HG03354 (cell line): Measurements from ENCODE around the gene KLC3.
"Not testable (repeated sequence)": the region's sequence is repeated elsewhere in the genome, so short reads cannot be mapped to it uniquely, and the experiment has no call there.

Source experiments
- ATAC-seq: cut with Tn5 transposase; IDR thresholded peaks from one replicate; pipeline ENCODE4 v1.9.1; 2021; ENCODE audit warnings: mild to moderate bottlenecking; ENCODE audit not compliant: unreplicated experiment, poor library complexity, severe bottlenecking

The KLC3 gene

DNA sequence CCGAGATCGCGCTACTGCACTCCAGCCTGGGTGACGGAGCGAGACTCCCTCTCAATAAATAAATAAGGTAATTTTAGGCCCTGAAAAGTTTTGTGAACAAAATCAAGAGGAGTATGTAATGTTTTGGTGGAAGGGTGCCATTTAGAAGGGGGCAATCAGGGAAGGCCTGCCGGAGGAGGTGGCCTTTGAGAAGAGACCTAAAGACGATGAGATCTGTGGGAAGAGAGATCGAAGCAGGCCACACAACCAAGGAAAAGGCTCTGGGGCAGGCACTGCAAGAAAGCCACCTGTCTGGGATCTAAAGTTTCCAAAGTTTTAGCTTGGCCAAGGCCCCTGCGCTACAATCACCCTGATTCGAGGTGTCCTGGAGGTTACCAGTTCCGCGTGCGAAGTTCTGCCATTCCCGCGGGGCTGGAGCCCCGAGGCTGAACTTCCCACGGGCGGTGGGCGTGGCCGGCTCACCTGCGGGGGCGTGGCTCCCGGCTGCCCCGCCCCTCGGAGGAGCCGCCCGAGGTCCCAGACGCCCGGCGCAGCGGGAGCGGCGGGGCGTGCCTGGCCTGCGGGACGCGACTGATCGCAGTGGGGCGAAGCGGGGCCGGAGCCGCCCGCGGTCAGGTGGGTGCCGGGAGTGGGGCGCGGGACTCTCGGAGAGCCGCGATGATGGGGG is at the start of gene KLC3:
KLC3 (plus strand) TSS at position 519 of the 667 bp plus-strand sequence. CDS start 4,792 bp downstream, outside the sequence.
- ATAC-seq, result no peak

DNA sequence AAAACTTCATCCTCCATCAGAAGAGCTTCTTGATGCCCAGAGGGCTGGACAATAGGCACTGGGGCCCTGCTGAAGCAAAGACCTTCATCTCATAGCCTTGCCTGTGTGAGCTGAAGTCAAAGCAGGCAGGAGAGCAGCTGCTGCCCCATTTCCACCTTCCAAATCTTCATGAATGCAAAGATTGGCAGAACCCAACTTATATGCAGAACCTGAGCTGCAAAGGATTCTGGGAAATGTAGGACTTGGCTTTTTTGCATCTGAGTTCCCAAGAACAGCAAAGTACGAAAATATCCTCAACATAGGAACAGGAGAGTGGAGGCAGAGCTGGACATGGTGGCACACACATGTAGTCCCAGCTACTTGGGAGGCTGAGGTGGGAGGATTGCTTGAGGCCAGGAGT is 48.7 kb upstream of the KLC3 start:
- ATAC-seq, result no peak

DNA sequence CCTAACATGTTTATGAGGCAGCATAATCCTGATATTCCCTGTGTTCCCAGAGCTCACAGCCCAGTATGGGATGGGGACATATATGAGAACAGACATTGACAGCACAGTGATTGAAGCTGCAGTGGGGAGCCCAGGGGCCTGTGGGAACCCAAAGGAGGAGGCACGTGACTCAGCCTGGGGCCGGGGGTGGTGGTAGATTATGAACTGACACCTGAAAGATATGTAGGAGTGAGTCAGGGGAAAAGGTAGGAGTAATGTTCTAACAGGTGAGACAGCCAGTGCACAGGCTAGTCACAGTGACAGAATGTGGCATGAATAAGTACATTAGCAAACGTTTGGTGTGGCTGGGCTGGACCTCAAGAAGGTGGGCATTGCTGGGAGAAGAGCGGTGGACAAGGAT is 46.9 kb upstream of the KLC3 start:
- no peak for ATAC-seq

DNA sequence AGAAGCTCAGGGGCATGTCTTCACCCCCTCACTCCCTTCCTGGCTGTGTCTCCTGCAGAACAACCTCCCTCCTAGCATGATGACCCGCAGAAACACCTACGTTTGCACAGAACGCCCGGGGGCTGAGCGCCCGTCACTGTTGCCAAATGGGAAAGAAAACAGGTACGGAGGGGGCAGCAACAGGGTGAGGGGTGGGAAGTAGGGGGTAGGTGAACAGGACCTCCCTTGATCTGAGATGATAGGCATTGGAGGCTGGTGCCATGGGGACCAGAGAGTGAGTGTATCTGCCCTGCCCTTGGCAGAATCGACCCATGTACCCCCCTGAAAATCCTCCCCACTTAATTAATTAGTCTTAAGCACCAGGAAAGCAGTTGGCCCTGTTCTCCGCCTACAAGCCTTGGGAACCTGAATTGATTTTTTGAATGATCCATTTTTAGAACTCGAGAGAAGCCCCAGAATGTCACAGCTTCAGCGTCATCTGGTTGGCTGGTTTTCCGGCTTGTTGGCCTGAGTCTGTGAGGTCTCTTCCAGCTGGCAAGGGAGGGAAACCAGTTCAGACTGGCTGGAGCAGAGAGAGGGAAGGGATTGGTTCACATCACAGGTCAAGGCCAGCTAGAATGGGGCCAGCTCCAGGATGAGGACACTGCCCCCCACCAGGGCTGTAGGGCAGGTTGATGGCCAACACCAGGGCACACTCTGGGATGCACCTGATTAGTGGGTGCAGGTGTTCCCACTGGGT is 46.1 kb upstream of the KLC3 start:
- no peak for ATAC-seq

DNA sequence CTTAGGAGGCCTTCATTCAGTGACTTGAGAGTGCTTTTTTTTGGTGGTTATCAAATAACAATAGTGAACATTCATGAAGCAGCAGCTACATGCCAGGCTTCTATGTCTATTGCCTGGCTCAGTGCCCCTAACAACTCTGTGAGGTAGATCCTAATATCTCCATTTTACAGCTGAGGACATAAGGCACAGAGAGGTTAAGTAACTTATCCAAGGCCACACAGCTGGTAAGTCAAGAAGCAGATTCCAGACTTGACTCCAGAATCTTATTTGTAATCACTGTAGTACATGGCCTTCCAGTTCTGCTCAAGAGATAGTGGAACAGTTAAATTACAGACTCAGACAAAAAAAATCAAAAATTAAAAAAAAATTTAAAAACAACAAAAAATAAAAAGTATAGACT is 44.7 kb upstream of the KLC3 start:
- no peak for ATAC-seq

DNA sequence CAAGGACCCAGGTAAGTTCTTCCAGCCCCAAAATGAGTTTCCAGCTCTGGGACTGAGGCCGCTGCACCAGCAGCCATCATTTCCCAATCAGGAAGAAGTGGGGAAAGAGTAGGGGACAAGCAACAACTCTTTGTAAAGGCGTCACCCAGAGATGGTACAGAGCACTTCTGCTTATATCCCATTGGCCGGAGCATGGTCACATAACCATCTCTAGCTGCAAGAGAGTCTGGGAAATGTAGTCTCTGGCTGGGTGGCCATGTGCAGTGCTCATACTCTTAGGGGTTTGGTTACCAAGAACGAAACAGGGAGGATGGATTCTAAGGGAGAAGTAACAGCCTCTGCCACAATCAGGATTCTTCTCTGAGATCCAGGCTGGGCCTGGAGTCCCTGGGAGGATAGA is 44.2 kb upstream of the KLC3 start:
- ATAC-seq, result no peak

DNA sequence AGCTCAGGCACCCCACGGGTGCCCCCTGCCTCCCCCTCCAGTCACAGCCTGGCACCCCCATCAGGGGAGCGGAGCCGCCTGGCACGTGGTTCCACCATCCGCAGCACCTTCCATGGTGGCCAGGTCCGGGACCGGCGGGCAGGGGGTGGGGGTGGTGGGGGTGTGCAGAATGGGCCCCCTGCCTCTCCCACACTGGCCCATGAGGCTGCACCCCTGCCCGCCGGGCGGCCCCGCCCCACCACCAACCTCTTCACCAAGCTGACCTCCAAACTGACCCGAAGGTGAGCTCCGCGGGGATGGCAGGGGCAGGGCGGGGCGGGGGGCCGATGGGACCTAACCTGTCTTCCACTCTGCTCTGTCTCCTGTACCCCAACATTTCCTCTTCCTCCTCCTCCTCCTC is 42.9 kb upstream of the KLC3 start:
- ATAC-seq, result no peak

DNA sequence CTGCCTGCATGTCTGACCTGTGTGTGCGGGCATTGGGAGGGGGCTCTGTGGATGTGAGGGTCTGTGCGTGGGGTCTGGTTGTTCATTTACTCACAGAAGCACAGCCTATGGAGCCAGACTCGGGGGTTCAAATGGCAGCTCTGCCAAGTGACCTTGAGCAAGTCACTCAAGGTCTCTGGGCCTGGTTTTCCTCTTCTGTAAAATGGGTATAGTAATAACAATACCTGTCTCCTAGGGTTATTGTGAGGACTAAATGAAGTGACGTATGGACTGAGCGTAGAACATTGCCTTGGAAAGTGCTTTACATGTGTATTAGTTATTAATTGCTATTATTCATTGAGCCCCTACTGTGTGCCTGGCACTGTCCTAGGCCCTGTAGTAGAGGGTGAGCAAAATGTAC is 42.3 kb upstream of the KLC3 start:
- ATAC-seq, result no peak

DNA sequence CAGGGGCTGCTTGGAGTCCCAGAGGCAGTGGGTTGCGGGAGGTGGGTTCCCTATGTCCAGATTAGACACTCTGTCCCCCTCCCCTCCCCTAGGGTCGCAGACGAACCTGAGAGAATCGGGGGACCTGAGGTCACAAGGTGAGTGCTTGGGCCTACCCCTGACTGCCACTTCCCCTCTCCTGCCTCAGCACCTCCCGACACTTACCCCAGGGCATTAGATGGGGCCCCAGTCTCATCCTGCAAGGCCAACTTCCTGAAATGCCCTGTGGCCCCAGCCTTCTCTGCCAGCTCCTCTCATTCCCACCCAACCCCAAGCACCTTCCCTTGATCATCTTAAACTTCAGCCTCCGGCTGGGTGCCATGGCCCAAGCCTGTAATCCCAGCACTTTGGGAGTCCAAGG is 40.8 kb upstream of the KLC3 start:
- ATAC-seq, result no peak

DNA sequence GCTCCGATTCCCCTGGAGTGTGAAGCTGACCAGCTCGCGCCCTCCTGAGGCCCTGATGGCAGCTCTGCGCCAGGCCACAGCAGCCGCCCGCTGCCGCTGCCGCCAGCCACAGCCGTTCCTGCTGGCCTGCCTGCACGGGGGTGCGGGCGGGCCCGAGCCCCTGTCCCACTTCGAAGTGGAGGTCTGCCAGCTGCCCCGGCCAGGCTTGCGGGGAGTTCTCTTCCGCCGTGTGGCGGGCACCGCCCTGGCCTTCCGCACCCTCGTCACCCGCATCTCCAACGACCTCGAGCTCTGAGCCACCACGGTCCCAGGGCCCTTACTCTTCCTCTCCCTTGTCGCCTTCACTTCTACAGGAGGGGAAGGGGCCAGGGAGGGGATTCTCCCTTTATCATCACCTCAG is 38.1 kb upstream of the KLC3 start:
- ATAC-seq, result no peak

DNA sequence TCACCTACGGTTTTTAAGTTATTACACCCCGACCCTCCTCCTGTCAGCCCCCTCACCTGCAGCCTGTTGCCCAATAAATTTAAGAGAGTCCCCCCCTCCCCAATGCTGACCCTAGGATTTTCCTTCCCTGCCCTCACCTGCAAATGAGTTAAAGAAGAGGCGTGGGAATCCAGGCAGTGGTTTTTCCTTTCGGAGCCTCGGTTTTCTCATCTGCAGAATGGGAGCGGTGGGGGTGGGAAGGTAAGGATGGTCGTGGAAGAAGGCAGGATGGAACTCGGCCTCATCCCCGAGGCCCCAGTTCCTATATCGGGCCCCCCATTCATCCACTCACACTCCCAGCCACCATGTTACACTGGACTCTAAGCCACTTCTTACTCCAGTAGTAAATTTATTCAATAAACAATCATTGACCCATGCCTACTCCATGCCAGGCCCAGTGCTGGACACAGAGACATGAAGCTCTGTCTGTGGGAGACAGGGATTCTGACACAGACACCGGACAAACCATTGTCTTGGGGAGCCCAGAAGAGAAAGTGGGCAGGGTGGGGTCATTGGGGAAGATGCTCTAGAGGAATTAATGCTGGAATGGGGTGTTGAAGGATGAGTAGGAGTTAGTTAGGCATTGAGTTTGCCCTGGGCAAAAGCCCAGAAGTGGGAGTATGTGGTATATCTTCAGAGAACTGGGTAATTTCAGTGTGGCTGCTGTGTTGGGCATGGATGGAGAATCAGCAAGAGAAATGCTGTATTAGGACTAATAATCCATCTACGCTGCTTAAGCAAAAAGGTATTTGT is 37.1 kb upstream of the KLC3 start:
- no peak for ATAC-seq

DNA sequence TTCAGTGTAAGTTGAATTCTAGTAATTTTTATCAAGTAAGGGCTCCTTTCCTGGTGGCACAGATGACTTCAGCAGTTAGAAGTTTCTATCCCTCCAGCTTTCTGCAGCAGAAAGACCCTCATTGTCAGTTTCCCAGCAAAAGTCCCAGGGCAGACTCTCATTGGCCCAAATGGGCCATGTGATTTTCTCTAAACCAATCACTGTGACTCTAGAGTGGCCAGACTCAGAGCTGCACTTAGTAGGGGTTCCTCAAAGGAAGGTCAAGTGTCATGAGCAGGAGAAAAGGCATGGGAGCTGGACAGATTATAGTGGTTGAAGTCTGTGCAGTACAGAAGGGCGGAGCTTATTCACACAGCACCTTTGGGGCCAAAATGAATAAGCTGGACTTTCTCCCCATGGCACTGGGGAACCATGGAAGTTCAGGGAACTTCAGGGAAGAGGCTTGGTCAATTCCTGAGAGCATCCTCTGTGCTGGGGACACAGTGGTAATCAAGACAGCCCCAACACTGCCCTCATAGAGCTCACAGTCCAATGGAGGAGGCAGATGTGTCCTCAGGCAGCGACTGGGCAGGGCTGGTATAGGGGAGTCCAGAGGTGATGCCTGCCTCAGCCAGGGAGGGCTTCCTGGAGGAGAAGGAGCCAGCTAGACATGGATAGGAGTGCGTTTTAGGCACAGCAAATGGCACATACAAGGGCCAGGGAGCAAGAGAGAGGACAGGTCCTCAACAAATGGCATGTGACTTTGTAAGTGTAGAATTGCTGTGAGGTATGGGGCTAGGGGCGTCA is 36.2 kb upstream of the KLC3 start:
- ATAC-seq, result no peak

DNA sequence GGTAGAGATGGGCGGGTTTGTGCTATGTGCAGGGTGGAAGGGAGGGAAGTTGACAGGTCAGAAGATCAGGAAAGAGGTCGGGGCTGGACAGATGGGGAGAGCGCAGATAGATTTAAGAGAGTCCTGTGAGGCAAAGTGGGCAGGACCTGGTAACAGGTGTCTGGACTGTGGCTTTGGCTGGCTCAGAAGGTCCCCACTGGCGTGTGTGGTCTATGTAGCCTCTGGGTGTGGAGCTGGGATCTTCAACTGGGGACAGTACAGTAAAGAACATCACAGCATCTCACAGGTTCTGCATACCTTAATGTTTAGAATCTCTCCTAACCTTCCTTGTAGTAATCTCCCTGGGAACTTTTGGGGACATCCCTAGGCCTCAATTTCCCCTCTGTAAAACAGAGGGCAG is 35.5 kb upstream of the KLC3 start:
- ATAC-seq, result no peak

DNA sequence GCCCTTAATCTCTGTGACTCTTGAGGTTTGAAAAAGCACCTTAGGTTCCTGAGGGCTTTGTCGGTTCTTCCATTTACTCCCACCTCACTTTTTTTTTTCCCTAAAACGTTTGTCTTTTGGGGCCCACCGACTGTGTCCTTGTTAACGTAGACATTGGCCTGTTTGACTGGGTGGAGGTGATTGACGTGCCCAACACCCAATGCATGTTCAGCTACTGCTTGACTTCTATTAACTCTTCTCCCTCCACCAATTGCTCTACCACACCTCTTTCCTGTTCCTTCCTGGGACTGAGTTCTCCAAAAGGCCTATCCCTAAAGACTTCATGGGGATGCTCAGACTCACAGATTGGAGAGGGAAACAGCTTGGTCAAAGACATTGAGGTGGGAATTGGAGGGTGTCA is 35.1 kb upstream of the KLC3 start:
- no peak for ATAC-seq

DNA sequence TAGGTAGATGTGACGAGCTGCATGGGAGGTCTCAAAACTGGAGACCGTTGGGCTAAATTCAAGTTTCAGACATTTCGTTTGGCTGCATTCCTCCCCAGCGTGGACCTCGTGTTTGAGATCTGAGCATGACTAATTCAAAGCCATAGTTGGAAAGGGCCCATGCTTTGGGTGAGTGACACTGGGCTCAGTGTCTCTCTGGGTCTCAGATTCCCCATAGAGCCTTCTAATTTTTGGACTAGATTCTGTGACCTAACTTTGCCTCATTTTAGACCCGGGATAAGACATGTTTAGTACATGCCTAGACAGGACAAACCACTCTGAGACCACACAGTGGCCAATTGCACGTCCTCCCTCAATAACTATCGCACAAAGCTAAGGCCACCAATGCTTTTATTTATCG is 34.5 kb upstream of the KLC3 start:
- ATAC-seq, result no peak

DNA sequence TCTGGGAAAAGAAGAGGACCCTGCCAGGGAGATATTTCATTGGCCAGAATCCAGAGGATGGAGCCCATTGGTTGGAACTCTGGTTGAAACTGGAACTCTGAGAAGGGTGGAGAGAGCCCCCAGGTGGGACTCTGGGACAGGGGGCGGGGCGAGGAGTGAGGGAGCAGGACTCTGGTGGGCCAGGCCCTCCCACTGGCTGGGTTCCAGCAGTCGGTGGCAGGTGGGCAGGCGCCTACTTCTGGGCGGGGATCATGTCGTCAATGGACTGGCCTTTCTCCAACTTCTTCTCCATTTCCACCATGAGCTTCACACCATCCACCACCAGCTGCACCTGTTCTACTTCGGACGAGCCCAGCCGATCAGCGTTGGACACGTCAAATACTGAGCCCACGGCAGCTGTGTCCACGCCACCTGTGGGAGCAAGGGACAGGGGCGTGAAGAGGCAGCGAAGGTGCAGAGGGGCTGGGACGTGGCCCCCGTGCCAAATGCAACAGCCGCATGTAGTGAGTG is 34.0 kb upstream of the KLC3 start:
- no peak for ATAC-seq

DNA sequence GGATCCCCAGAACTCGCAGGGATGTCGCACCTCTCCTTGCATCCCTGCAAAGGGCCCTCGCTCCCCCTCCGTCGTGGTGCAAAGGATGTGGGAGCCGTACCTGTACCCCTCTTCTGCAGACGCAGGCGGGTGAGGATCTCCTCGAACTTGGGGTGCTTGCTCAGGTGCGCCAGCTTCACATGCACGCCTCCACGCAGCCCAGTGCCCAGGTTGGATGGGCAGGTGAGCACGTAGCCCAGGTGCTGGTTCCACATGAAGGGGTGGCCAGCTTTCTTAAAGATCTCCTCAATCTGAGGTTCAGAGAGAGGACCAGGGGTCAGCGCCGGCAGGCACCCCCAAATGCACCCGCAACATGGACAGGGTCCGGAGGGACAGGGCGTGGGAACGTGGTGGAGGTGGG is 33.2 kb upstream of the KLC3 start:
- no peak for ATAC-seq

DNA sequence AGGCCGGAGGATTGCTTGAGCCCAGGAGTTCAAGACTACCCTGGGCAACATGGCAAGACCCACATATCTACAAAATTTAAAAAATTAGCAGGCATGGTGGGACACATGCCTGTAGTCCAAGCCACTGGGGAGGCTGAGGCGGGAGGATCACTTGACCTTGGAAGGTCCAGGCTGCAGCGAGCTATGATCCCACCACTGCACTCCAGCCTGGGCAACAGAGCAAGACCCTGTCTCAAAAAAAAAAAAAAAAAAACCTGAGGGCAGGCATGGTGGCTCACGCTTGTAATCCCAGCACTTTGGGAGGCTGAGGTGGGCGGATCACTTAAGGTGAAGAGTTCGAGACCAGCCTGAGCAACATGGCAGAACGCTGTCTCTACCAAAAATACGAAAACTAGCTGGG is 31.2 kb upstream of the KLC3 start:
- ATAC-seq, result not testable (repeated sequence)

DNA sequence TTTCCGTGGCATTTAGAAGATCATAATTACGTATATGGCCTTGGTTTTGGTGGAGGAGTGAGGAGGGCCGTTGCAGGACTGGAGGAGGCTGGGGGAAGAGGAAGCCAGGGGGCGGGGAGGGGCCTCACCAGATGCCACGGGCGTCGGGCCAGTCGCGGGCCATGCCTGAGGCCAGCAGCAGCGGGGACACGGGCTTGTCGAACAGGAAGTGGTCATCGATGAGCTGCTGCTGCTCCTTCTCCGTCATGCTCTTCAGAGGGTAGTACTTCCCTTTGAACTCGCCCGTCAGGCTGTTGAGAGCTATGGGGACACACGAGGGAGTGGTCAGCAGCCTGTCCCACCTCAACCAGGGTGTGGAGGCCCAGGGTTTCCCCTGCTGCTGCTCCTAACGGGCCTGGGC is 28.9 kb upstream of the KLC3 start:
- ATAC-seq, result no peak

DNA sequence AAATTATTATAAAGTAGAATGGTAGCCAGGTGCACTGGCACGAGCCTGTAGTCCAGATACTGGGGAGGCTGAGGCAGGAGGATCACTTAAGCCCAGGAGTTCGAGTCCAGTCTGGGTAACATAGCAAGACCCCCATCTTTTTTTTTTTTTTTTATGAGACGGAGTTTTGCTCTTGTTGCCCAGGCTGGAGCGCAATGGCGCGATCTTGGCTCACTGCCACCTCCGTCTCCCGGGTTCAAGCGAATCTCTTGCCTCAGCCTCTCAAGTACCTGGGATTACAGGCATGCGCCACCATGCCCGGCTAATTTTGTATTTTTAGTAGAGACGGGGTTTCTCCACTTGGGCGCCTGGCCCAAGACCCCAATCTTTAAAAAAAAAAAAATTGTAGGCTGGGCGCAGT is 28.3 kb upstream of the KLC3 start:
- not testable (repeated sequence) for ATAC-seq
